ENCODE results near the gene NOS1AP.

The NOS1AP gene

DNA sequence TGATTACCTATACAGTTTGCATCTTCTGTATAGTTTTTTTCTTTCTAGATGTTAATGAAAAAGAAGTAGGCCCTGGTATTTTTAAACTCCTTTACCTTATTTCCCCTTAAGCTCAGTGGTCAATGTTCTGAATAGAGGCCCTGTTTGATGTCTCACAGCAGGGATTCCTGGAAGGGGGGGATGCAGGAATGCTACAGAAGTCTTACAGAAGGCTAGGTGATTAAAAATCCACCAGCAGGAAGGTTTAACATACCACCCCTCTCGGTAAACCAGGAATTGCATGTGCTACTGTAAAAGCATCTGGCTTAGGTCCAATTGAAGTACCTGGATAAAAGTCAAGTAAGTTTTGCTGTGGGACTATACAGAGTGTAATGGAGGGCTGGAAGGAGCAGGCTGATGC is 78.3 kb downstream of the NOS1AP start:
- Histone ChIP-seq H3K9me3 (no peaks in the 10 kb centered on the region), H3K4me3 (no peak overlapping the region), H3K36me3 (no peaks in the 10 kb centered on the region), H3K27ac (no peak overlapping the region), H3K27me3 (no peaks in the 10 kb centered on the region), H3K4me1 (peaks cover 0 to 5% (median 0%) of the 10 kb centered on the region in 4 donors)
- intact Hi-C loops (cut with DNase I; ENCODE audit: low total_unique reads): no loop called here
- TF ChIP-seq, protein P1, sequence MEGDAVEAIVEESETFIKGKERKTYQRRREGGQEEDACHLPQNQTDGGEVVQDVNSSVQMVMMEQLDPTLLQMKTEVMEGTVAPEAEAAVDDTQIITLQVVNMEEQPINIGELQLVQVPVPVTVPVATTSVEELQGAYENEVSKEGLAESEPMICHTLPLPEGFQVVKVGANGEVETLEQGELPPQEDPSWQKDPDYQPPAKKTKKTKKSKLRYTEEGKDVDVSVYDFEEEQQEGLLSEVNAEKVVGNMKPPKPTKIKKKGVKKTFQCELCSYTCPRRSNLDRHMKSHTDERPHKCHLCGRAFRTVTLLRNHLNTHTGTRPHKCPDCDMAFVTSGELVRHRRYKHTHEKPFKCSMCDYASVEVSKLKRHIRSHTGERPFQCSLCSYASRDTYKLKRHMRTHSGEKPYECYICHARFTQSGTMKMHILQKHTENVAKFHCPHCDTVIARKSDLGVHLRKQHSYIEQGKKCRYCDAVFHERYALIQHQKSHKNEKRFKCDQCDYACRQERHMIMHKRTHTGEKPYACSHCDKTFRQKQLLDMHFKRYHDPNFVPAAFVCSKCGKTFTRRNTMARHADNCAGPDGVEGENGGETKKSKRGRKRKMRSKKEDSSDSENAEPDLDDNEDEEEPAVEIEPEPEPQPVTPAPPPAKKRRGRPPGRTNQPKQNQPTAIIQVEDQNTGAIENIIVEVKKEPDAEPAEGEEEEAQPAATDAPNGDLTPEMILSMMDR (IDR thresholded peaks at IDR 0.05): no peak
- no peak for DNase-seq

DNA sequence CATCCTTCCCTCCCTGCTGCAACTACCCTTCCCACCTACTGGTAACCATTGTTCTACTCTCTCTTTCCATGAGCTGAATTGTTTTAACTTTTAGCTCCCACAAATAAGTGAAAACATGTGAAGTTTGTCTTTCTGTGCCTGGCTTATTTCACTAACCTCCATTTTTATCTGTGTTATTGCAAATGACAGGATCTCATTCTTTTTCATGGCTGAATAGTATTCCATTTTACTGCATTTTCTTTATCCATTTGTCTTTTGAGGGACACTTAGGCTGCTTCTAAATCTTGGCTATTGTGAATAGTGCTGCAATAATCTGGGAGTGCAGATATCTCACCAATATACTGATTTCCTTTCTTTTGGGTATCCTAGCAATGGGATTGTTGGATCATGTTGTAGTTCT is 80.6 kb downstream of the NOS1AP start:
- H3K36me3 ChIP-seq: no peaks in the 10 kb centered on the region
- no peak overlapping the region for H3K4me3 ChIP-seq
- H3K9me3 ChIP-seq: no peaks in the 10 kb centered on the region
- DNase-seq: no peak
- no peak overlapping the region for H3K27ac ChIP-seq
- H3K4me1 ChIP-seq: peaks cover 0 to 5% (median 0%) of the 10 kb centered on the region in 4 donors
- intact Hi-C loops (cut with DNase I; ENCODE audit: low total_unique reads): no loop called here
- H3K27me3 ChIP-seq: no peaks in the 10 kb centered on the region
- TF ChIP-seq, protein P1 (IDR thresholded peaks at IDR 0.05): no peak

DNA sequence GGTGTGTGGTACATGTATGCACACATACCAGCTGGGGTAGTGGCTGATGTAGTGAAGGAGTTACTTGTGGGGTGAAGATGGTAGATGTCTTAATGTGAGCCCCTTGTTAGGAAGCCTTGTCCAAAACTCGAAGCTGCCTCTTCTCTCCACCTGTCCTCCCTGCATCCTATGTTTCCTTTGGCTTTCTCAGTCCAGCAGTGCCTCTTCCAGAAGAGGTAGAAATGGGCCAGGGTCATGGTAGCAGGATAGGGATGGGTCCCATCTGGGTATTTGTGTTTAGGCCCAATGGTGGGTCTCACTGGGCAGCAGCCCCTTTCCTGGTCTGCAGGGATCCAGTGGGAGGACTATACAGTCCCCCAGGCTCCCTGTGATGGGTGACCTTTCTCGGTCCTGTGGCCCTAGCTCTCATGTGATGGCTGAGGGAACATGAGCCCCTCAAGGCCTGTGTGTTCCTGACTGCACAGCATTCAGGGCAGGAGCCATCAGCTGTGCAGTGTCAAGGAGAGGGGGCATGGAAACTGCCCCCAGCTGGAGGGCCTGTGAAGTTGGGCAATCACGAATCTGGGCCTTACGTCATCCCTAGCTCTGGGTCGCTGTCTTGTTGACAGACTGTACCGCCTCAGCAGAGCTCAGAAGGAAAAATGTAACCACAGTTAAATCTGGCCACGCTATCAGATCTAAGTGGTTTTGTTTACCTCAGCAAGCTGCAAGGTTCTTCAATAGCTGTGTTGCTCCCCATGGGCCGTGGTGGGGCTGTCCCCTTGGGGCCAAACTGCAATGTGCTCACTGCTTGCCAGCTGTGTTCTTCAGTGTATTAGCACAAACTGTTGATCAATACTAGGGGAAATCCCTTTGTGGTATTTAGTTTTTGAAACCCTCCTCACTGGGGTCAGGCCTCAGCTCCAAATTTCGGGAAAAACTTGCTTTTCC is 82.7 kb downstream of the NOS1AP start:
- Histone ChIP-seq H3K27ac (no peak overlapping the region), H3K4me3 (no peak overlapping the region), H3K4me1 (no peaks in the 10 kb centered on the region), H3K27me3 (no peaks in the 10 kb centered on the region), H3K9me3 (no peaks in the 10 kb centered on the region), H3K36me3 (no peaks in the 10 kb centered on the region)
- intact Hi-C loops (cut with DNase I; ENCODE audit: low total_unique reads): no loop called here
- TF ChIP-seq, protein P1 (IDR thresholded peaks at IDR 0.05): no peak
- DNase-seq: no peak

DNA sequence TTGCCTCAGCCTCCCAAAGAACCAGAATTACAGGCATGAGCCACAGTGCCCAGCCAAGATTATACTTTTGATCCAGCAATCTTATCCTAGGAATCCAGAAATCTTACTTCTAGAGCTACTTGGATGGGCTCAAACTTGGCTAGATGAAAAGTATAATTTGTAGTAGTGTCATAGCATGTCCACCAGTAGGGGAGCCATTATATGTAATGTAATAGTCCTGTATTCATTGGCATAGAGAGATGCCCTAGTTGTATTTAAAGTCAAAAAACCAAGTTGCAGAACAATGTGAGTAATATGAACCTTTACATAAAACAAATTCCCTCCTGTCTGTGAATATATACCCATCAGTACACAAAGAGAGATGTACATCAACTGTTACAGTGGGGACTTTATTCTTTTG is 83.9 kb downstream of the NOS1AP start:
- no peaks in the 10 kb centered on the region for H3K4me1 ChIP-seq
- intact Hi-C loops (cut with DNase I; ENCODE audit: low total_unique reads): no loop called here
- H3K4me3 ChIP-seq: no peak overlapping the region
- DNase-seq: no peak
- H3K36me3 ChIP-seq: no peaks in the 10 kb centered on the region
- no peaks in the 10 kb centered on the region for H3K27me3 ChIP-seq
- TF ChIP-seq, protein P1 (IDR thresholded peaks at IDR 0.05): no peak
- H3K9me3 ChIP-seq: no peaks in the 10 kb centered on the region
- H3K27ac ChIP-seq: no peak overlapping the region

DNA sequence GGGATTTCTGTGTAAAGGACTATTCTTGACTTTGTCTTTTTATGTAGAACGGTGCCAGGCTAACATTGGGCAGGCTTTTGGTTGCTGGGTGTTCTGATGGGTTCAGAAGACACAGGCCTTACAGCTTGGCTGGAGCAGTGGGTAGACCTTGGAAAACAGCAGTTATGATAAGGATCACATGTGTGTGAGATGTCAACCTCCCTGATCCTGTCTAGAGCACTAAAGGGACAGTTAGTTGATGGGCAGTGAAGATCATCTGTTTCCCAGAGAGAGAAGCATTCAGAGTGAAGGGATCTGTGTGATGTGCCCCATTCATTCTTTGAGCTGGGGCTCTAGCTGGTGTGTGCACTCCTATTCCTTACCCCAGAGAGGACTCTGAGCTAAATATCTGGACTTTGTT is 88.0 kb downstream of the NOS1AP start:
- intact Hi-C loops (cut with DNase I; ENCODE audit: low total_unique reads): no loop called here
- H3K9me3 ChIP-seq: no peaks in the 10 kb centered on the region
- peaks cover 0 to 5% (median 2%) of the 10 kb centered on the region in 4 donors for H3K4me1 ChIP-seq
- H3K27me3 ChIP-seq: no peaks in the 10 kb centered on the region
- DNase-seq: no peak
- TF ChIP-seq, protein P1 (IDR thresholded peaks at IDR 0.05): no peak
- no peak overlapping the region for H3K27ac ChIP-seq
- no peaks in the 10 kb centered on the region for H3K36me3 ChIP-seq
- H3K4me3 ChIP-seq: no peak overlapping the region

Measured in tibial artery (tissue), 4 donors.